Liver (tissue), 9 donors: Measurements from ENCODE around the gene RARA. TPM values are rescaled to one million over a fixed set of nuclear protein-coding genes. Genes with fewer than 3 reads are reported as not detected.

Source experiments
- DNase-seq: peaks from one replicate; pipeline ENCODE4 v3.0.0-alpha.2; 2017; ENCODE audit warnings: low spot score
- H3K27ac ChIP-seq, 2 donors: one replicate each; pipeline ENCODE4 v1.7.0; 2013; ENCODE audit warnings: inconsistent platforms in 2 of 2, low read length in 2 of 2, control low read depth in 1 of 2, low read depth in 1 of 2, mild to moderate bottlenecking in 1 of 2
- H3K27me3 ChIP-seq, 4 donors: one replicate each; pipeline versions ENCODE4 v1.6.1 to v1.7.0; 2013; ENCODE audit warnings: low read length in 3 of 4, inconsistent platforms in 1 of 4, mild to moderate bottlenecking in 1 of 4, moderate library complexity in 1 of 4; ENCODE audit not compliant: control insufficient read depth in 4 of 4, insufficient read depth in 4 of 4
- H3K36me3 ChIP-seq, 4 donors: one replicate each; pipeline versions ENCODE4 v1.6.1 to v1.7.0; 2013; ENCODE audit warnings: low read length in 3 of 4, mild to moderate bottlenecking in 3 of 4, low read depth in 1 of 4, moderate library complexity in 1 of 4; ENCODE audit not compliant: control insufficient read depth in 4 of 4, insufficient read depth in 3 of 4
- H3K4me1 ChIP-seq, 4 donors: one replicate each; pipeline versions ENCODE4 v1.6.1 to v1.7.0; 2013; ENCODE audit warnings: low read length in 3 of 4, mild to moderate bottlenecking in 3 of 4, moderate library complexity in 1 of 4; ENCODE audit not compliant: control insufficient read depth in 4 of 4, insufficient read depth in 4 of 4
- H3K4me3 ChIP-seq, 3 donors: one replicate each; pipeline versions ENCODE4 v1.6.1 to v1.7.0; 2013; ENCODE audit warnings: low read length in 3 of 3, control low read depth in 1 of 3, low read depth in 1 of 3, mild to moderate bottlenecking in 1 of 3
- H3K9ac ChIP-seq, 2 donors: one replicate each; pipeline ENCODE4 v1.7.0; 2013; ENCODE audit warnings: low read length in 2 of 2, mild to moderate bottlenecking in 2 of 2, moderate library complexity in 2 of 2, control low read depth in 1 of 2, low read depth in 1 of 2
- H3K9me3 ChIP-seq, 4 donors: one replicate each; pipeline versions ENCODE4 v1.6.1 to v1.7.0; 2013; ENCODE audit warnings: low read length in 3 of 4; ENCODE audit not compliant: control insufficient read depth in 4 of 4
- EGR1 ChIP-seq, 2 donors: IDR thresholded peaks; 2 replicates each; pipeline ENCODE4 v1.6.1; 2016 to 2018; ENCODE audit warnings: antibody characterized with exemption in 2 of 2, low read depth in 2 of 2
- FOXA1 ChIP-seq: IDR thresholded peaks from 2 replicates; pipeline ENCODE4 v1.6.1; 2016; ENCODE audit warnings: antibody characterized with exemption
- FOXA2 ChIP-seq: IDR thresholded peaks from 2 replicates; pipeline ENCODE4 v1.6.1; 2016; ENCODE audit warnings: antibody characterized with exemption
- GABPA ChIP-seq, 2 donors: IDR thresholded peaks in 1 of 2; conservative IDR thresholded peaks in 1 of 2; 2 replicates each; pipeline ENCODE4 v1.6.1; 2016; ENCODE audit warnings: antibody characterized with exemption in 2 of 2, mild to moderate bottlenecking in 1 of 2, moderate library complexity in 1 of 2
- HNF4A ChIP-seq, 2 donors: conservative IDR thresholded peaks; 2 replicates each; pipeline ENCODE4 v1.6.1; 2016; ENCODE audit warnings: antibody characterized with exemption in 2 of 2, mild to moderate bottlenecking in 2 of 2
- HNF4G ChIP-seq: IDR thresholded peaks from 2 replicates; pipeline ENCODE4 v1.6.1; 2016; ENCODE audit warnings: antibody characterized with exemption
- JUND ChIP-seq, 2 donors: IDR thresholded peaks; 2 replicates each; pipeline ENCODE4 v1.6.1; 2016; ENCODE audit warnings: antibody characterized with exemption in 2 of 2
- NR2F2 ChIP-seq: IDR thresholded peaks from 2 replicates; pipeline ENCODE4 v1.6.1; 2016; ENCODE audit warnings: antibody characterized with exemption
- RAD21 ChIP-seq, 2 donors: IDR thresholded peaks; 2 replicates each; pipeline ENCODE4 v1.6.1; 2016; ENCODE audit warnings: antibody characterized with exemption in 2 of 2, mild to moderate bottlenecking in 2 of 2
- RXRA ChIP-seq, 2 donors: IDR thresholded peaks; 2 replicates each; pipeline ENCODE4 v1.6.1; 2017 to 2018; ENCODE audit warnings: antibody characterized with exemption in 2 of 2, mild to moderate bottlenecking in 1 of 2
- SP1 ChIP-seq: IDR thresholded peaks from 2 replicates; pipeline ENCODE4 v1.6.1; 2018; ENCODE audit warnings: antibody characterized with exemption, mild to moderate bottlenecking
- TAF1 ChIP-seq: conservative IDR thresholded peaks from 2 replicates; pipeline ENCODE4 v1.6.1; 2016; ENCODE audit warnings: antibody characterized with exemption, mild to moderate bottlenecking
- YY1 ChIP-seq: IDR thresholded peaks from 2 replicates; pipeline ENCODE4 v1.6.1; 2016; ENCODE audit warnings: antibody characterized with exemption, mild to moderate bottlenecking
- WGBS: extraction: QIAGEN DNeasy Blood & Tissue Kit; methylation state at CpG from one replicate; pipeline ENCODE4 v1.1.7; 2013; 5-methylcytosine and 5-hydroxymethylcytosine counted together
- polyA plus RNA-seq, 2 donors: library from polyadenylated mRNA; stranded (reverse) in 1 of 2; unstranded in 1 of 2; fragments of 200-250 nt in 1 of 2; fragments of >200 nt in 1 of 2; fragmentation: Nextera tagmentation in 1 of 2; extraction: Ambion mirVana in 1 of 2; gene quantifications; one replicate each; pipeline versions ENCODE4 v1.2.1 to v1.2.3, GENCODE V29; 2013 to 2015
- total RNA-seq, 2 donors: library from RNA; depleted of rRNA; stranded (reverse); fragments of >200 nt; gene quantifications; one replicate each; pipeline ENCODE4 v1.2.3, GENCODE V29; 2014
- TF ChIP-seq, protein P1 (sequence below): IDR thresholded peaks from 2 replicates; pipeline ENCODE4 v1.6.1; 2016; ENCODE audit warnings: antibody characterized with exemption
- TF ChIP-seq, protein P2 (sequence below): IDR thresholded peaks from 2 replicates; pipeline ENCODE4 v1.6.1; 2016; ENCODE audit warnings: antibody characterized with exemption
- TF ChIP-seq, protein P3 (sequence below): fragments of 150-350 bp; IDR thresholded peaks from 2 replicates; pipeline ENCODE4 v1.5.1; 2017; ENCODE audit warnings: improper control_type of control experiment, low read depth, low read length; ENCODE audit not compliant: missing input control
- TF ChIP-seq, protein P4 (sequence below): IDR thresholded peaks from 2 replicates; pipeline ENCODE4 v1.6.1; 2016; ENCODE audit warnings: antibody characterized with exemption, mild to moderate bottlenecking
- TF ChIP-seq, protein P5 (sequence below): IDR thresholded peaks from 2 replicates; pipeline ENCODE4 v1.6.1; 2016; ENCODE audit warnings: antibody characterized with exemption
- donor health status: healthy.
- donor health status: healthy.
- donor health status: healthy.
- donor health status: healthy.
- donor health status: healthy.

The RARA gene
- total and polyA plus RNA-seq, 4 donors = 6.6 to 26.2 (median 10.8) TPM

DNA sequence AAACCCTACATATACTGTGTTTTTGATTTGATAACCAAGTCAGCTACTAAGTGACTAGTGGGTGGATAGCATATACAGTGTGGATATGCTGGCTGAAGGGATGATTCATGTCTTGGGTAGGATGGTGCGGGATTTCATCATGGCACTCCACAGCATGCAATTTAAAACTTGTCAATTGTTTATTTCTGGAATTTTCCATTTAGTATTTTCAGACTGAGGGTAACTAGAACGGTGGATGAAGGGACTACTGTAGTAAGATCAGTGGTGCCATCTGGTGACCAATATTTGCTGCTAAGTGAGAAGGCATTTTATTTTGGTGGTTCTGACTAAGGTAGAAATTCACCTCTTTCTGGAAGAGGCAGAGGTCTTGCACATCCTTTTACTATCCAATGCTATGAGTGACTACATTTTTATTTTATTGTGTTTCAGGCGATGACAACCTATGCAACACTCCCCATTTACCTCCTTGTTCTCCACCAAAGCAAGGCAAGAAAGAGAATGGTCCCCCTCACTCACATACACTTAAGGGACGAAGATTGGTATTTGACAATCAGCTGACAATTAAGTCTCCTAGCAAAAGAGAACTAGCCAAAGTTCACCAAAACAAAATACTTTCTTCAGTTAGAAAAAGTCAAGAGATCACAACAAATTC, 18.2 kb upstream of the RARA start:
- Histone ChIP-seq H3K9me3 (no peaks in the 10 kb centered on the region), H3K4me1 (peaks cover 1 to 9% (median 8%) of the 10 kb centered on the region in 4 donors), H3K4me3 (no peak overlapping the region), H3K9ac (no peak overlapping the region), H3K27ac (no peak overlapping the region), H3K36me3 (peaks cover 0 to 3% (median 0%) of the 10 kb centered on the region in 4 donors), H3K27me3 (no peaks in the 10 kb centered on the region)
- TF ChIP-seq, protein P1, sequence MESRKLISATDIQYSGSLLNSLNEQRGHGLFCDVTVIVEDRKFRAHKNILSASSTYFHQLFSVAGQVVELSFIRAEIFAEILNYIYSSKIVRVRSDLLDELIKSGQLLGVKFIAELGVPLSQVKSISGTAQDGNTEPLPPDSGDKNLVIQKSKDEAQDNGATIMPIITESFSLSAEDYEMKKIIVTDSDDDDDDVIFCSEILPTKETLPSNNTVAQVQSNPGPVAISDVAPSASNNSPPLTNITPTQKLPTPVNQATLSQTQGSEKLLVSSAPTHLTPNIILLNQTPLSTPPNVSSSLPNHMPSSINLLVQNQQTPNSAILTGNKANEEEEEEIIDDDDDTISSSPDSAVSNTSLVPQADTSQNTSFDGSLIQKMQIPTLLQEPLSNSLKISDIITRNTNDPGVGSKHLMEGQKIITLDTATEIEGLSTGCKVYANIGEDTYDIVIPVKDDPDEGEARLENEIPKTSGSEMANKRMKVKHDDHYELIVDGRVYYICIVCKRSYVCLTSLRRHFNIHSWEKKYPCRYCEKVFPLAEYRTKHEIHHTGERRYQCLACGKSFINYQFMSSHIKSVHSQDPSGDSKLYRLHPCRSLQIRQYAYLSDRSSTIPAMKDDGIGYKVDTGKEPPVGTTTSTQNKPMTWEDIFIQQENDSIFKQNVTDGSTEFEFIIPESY = no peak
- TF ChIP-seq FOXA2 = no peak
- TF ChIP-seq, protein P2, sequence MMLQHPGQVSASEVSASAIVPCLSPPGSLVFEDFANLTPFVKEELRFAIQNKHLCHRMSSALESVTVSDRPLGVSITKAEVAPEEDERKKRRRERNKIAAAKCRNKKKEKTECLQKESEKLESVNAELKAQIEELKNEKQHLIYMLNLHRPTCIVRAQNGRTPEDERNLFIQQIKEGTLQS = no peak
- peak in 1 of 2 donors; percentile 6 for TF ChIP-seq RXRA (IDR thresholded peaks at IDR 0.05)
- TF ChIP-seq NR2F2 = no peak
- no peak for TF ChIP-seq SP1
- TF ChIP-seq, protein P3, sequence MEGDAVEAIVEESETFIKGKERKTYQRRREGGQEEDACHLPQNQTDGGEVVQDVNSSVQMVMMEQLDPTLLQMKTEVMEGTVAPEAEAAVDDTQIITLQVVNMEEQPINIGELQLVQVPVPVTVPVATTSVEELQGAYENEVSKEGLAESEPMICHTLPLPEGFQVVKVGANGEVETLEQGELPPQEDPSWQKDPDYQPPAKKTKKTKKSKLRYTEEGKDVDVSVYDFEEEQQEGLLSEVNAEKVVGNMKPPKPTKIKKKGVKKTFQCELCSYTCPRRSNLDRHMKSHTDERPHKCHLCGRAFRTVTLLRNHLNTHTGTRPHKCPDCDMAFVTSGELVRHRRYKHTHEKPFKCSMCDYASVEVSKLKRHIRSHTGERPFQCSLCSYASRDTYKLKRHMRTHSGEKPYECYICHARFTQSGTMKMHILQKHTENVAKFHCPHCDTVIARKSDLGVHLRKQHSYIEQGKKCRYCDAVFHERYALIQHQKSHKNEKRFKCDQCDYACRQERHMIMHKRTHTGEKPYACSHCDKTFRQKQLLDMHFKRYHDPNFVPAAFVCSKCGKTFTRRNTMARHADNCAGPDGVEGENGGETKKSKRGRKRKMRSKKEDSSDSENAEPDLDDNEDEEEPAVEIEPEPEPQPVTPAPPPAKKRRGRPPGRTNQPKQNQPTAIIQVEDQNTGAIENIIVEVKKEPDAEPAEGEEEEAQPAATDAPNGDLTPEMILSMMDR = peak; percentile 64
- no peak for TF ChIP-seq HNF4G
- TF ChIP-seq, protein P4, sequence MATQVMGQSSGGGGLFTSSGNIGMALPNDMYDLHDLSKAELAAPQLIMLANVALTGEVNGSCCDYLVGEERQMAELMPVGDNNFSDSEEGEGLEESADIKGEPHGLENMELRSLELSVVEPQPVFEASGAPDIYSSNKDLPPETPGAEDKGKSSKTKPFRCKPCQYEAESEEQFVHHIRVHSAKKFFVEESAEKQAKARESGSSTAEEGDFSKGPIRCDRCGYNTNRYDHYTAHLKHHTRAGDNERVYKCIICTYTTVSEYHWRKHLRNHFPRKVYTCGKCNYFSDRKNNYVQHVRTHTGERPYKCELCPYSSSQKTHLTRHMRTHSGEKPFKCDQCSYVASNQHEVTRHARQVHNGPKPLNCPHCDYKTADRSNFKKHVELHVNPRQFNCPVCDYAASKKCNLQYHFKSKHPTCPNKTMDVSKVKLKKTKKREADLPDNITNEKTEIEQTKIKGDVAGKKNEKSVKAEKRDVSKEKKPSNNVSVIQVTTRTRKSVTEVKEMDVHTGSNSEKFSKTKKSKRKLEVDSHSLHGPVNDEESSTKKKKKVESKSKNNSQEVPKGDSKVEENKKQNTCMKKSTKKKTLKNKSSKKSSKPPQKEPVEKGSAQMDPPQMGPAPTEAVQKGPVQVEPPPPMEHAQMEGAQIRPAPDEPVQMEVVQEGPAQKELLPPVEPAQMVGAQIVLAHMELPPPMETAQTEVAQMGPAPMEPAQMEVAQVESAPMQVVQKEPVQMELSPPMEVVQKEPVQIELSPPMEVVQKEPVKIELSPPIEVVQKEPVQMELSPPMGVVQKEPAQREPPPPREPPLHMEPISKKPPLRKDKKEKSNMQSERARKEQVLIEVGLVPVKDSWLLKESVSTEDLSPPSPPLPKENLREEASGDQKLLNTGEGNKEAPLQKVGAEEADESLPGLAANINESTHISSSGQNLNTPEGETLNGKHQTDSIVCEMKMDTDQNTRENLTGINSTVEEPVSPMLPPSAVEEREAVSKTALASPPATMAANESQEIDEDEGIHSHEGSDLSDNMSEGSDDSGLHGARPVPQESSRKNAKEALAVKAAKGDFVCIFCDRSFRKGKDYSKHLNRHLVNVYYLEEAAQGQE = no peak
- no peak for TF ChIP-seq TAF1
- no peak for TF ChIP-seq GABPA (IDR thresholded peaks at IDR 0.05 in 1 of 2, conservative IDR thresholded peaks at IDR 0.05 in 1 of 2)
- TF ChIP-seq, protein P5, sequence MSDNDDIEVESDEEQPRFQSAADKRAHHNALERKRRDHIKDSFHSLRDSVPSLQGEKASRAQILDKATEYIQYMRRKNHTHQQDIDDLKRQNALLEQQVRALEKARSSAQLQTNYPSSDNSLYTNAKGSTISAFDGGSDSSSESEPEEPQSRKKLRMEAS = no peak
- TF ChIP-seq FOXA1 = no peak
- no peak for TF ChIP-seq HNF4A (conservative IDR thresholded peaks at IDR 0.05)
- no peak for TF ChIP-seq EGR1 (IDR thresholded peaks at IDR 0.05; ENCODE audit: low read depth in 2 of 2)
- TF ChIP-seq YY1 = no peak
- TF ChIP-seq JUND (IDR thresholded peaks at IDR 0.05) = no peak
- peak; percentile 90 for TF ChIP-seq RAD21 (IDR thresholded peaks at IDR 0.05)
- no peak for DNase-seq
- WGBS = 61% methylated on average over 4 of the region's 4 CpGs
